Loucy (cell line): ENCODE results near the gene FTCD.

Experiments used
- EZH2phosphoT487 ChIP-seq: fragments of 200-600 bp; IDR thresholded peaks from 2 replicates; pipeline ENCODE4 v1.6.1; 2018; ENCODE audit warnings: antibody characterized with exemption, mild to moderate bottlenecking, moderate library complexity, borderline replicate concordance
- TF ChIP-seq, protein P1 (sequence below): fragments of 200-600 bp; sonication (generic); conservative IDR thresholded peaks from 2 replicates; pipeline ENCODE4 v1.5.1; 2014; ENCODE audit warnings: mild to moderate bottlenecking, antibody characterized with exemption, low read length

DNA sequence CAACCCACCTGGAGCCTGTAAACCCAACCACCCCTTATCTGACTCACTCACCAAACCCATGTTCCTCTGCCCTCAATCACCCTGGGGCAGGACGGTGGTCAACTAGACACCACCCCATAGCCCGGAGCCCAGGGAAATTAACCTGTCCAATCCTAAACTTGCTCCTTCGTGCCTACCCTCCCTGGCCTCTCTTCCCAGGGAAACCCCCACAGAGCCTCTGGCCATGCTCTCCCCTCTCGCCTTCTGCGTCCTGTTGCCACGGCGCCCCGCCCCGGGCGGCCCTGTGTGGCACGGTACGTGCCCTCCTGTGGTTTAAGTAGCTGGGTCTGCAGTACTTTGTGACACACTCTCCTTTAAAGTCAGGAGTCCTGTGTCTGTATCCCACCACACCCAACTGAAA is 4.0 kb upstream of the FTCD start:
- TF ChIP-seq, protein P1, sequence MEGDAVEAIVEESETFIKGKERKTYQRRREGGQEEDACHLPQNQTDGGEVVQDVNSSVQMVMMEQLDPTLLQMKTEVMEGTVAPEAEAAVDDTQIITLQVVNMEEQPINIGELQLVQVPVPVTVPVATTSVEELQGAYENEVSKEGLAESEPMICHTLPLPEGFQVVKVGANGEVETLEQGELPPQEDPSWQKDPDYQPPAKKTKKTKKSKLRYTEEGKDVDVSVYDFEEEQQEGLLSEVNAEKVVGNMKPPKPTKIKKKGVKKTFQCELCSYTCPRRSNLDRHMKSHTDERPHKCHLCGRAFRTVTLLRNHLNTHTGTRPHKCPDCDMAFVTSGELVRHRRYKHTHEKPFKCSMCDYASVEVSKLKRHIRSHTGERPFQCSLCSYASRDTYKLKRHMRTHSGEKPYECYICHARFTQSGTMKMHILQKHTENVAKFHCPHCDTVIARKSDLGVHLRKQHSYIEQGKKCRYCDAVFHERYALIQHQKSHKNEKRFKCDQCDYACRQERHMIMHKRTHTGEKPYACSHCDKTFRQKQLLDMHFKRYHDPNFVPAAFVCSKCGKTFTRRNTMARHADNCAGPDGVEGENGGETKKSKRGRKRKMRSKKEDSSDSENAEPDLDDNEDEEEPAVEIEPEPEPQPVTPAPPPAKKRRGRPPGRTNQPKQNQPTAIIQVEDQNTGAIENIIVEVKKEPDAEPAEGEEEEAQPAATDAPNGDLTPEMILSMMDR = no peak
- no peak for TF ChIP-seq EZH2phosphoT487
